Stimulated activated CD4-positive, alpha-beta T cell treated with anti-CD3 and anti-CD28 coated beads, Interleukin-4, amount 100 ng/mL, for 48 hours (primary cell): ENCODE results near the gene PLEKHM1.

ENCODE experiments used
- DNase-seq, 2 donors: peaks; one replicate each; pipeline ENCODE4 v3.0.0-alpha.2; 2020; ENCODE audit warnings: low read depth in 2 of 2

Gene PLEKHM1

DNA sequence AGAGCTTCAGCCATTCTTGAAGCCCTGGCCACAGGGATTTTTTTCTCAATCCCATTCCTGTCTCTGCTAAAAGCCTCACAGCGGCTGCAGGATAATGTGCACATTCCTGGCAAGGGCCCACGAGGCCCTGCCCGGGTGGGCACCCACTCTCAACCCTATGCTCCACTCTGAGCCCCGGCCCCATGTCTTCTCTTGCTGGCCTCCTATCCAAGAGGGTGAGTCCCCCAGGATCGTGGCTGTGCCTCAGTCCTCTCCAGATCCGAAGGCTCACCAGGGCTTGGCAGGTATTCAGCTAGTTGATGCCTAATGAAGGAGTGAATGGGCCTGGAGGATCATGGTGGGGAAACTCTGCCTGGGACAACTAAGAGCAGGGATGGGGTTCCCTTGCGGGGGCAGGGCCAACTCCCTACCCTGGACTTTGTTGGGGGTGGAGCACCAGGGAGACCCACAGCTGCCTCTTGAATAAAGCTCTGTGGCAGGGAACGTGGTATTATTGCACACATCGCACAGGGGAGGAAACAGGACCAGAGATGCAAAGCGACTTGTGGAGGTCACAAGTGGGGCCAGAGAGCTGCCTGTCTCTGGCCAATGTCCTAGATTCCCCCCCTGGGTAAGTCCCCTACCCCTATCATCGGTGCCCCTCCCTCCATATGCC is 63.2 kb downstream of the PLEKHM1 start:
- DNase-seq = no peak

DNA sequence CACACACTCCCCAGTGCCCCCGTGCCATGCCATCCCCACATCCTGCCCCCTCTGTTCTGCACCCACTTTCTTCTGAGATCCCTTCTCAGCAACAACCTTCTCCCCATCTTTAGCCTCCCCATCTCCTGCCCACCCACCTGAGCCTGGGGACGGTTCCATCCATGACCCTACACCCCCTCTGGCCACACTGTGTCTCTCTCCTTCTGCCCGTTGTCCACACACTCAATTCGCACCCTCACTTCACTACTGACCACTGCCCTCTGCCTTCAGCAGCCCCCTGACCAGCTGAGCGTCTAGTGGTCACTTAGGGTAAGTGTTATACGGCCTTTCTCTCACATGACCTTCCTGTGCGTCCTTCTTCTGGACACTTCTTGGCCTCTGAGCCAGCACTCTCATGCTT is 64.0 kb downstream of the PLEKHM1 start:
- no peak for DNase-seq

DNA sequence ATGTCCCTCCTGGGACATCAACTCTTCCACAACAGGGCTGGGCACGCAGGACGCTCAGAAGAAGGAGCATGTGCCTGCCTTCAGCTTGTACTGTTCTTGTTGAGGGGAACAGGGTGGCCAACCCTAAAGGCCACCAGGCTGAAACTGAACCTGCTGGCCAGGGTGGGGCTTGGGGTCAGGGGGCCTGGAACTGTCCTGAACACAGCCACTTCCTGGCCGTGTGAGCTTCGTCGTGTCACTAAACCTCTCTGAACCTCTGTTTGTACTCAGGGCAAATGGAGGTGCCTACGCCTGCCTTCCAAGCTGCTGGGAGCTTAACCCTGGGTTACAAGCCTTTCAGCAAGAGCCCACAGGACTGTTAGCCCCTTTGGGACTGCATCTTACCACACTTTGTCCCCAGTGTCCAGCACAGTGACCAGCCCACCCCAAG is 64.5 kb downstream of the PLEKHM1 start:
- no peak for DNase-seq

DNA sequence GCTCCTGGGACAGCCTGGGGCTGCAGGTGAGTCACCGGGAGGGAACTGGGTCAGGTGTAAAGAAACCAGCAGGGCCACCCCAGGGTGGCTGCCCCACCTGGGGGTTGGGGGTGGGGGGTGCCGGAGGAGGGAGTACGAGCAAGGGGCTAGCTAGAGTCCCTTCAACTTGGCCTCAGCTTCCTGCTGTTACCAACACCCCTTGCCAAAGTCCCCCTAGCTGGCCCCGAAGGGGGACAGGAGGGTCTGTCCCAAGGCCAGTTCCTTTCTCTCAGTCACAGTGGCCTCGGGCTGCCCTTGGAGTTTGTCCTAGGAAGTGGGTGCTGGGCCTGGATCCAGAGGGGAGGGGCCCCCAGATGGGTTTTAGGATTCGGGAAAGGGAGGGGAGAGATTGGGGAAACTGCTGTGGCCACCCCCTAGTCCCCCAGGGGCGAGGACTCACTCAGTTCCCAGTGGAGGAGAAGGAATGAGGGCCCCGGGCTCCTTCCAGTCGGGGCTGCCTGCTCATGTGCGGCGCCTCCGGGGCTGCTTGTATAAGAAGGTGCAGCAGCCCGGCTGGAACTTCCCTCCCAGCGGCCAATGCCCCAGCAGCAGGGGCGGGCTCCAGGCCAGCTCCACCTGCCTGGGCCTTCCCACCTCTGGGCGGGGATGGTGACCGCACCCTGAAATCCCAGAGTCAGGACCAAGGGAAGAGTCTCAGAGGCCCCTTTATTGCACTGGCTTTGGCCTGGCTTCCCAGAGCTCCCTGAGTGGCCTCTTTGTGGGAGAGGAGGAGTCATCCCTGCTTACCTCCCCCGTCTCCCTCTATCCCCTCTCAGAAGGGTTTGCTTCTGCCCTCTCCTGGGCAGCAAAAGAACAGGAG is 65.2 kb downstream of the PLEKHM1 start:
- DNase-seq = no peak

DNA sequence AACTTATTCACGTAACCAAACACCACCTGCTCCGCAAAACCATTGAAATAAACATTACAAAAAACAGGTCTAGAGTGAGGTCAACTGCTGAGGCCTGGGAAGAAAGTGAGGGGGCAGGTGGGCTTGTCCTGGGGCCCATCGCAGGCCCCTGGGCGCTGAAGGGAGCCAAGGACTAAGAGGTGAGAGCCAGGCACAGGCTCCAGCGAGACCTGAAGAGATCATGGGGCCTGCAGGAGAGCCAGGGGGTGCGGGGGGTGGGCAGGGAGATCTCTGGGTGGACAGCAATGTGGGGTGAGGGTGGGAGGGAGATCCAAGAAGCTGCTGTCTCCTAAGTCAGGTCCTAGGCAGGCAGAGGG is 65.8 kb downstream of the PLEKHM1 start:
- no peak for DNase-seq

DNA sequence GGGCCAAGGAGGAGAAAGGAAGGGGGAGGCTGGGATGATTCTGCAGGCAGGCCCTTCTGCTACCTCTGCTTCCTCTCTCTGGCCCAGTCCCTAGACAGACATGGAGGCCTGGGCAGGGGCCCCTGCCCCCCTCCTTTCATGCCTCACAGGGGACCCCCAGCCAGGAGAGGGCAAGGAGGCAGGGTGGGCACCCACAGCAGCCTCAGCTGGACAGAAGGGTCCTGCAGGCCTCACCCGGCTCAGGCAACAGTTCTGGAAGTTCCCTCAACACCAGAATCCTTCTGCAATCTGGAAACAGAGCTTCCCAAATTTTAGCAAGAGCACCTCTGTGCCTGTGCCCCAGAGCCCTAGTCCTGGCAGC is 66.6 kb downstream of the PLEKHM1 start:
- DNase-seq = no peak

DNA sequence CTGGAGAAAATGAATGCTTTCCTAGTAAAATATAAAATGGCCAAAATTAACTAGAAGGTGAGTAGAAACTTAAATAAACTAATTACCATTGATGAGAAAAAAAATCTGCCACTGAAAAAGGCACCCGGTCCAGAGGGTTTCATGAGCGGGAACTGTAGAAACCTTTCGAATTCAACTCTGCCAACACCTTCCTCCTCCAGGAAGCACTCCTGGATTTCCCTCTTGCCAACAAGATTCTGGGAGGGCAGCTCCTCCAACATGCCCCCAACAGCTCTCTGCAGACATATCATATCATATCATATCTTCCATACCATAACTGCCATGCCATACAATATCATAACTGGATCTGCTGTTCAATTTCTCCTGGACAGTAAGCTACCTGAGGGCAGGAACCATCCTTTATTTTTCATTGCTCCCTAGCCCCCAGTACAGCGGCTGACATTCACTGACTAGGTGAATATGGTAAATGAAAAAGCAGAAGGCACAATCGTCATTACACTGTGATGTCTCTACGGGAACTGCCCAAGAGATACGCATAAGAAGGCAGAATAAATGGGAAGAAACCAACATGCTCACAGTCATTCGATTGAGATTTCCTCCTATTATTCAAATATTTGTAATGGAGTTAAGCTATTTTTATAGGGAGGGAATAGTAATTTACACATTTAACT is 67.1 kb downstream of the PLEKHM1 start:
- DNase-seq = no peak

DNA sequence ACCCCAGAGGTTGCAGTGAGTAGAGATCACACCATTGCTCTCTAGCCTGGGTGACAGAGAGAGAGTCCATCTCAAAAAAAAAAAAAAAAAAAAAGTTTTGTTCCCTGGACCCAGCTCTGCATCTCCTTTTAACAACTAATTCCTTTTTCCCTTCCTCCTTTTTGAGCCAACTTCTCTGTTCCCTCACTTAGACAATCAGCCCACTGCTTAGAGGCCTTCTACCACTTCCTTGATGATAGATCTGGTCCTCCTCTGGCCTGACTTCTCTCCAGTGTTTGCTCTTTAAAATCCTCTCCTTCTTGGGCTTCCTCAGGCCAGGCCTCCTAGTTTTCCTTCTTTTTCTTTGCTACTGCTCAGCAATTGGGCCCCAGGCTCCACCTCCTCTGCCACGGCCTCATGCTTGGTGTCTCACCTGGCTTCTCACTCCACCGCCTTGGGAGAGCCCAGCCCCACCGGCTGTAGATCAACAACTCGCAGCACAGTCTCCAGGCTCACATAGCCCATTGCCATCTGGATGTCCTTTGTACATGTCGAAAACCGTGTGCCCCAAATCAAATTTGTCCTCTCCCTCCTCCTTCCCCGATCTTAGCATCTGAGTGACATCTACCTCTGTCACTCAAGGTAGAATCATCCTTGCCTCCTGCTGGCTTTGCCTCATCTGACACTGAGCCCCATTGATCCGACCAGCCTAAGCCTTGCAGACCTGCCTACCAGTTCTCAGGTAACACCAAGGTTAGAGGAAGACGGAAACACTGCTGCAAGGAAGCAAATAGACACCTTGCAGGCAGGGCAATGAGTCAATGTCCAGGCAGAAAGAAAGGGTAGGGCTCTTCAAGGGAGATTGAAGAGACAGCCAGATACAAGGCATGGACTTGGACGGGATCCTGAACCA is 75.3 kb downstream of the PLEKHM1 start:
- no peak for DNase-seq

DNA sequence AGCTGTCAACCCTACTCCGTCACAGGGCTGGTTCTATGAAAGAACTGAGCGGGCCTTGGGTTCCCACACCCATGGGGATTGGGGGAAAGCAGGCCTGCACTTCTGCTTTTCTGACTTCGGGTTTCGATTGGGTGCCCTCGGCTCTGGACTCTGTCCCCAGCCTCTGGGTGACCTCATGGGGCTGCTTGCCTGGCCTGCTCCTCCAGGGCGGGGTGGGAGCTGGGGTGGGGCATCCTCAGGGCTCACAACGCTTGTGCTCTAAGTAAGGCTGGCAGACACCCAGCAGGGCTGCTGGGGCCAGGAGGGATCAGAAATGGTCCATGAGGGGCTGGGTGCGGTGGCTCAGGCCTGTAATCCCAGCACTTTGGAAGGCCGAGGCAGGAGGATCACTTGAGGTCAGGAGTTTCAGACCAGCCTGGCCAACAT is 77.0 kb downstream of the PLEKHM1 start:
- DNase-seq = no peak

DNA sequence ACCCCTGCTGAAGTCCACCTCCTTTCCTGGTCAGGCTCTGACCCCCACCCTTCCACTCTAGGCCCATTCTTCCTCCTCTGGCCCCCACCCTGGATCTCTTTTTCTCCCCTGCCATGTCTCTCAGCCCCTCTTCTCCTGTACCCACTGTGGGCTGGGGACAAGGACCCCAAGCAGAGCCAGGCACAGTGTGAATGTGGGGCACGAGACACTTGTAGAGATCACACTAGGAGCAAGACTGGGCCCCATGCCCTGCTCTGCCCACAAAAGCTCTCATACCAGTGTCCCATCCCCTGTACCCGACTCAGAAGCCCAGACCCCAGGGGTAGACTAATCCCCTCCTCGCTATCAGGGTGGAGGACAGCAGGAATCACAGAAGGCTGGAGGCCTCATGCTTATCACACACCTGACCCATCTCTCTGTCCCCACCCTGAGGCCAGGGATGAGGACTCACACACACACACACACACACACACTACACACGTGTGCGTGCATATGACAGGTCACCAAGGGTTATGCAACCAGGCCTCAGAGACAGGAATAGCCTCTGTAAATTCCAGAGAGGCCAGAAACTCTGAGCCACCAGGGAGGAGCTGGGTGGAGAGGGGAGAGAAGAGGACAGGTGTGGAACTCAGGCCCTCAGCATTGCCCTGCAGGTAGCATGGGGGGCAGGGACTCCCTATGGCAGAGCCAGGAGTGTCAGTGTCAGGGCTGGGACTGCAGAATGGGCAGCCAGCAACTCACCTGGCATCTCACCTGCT is 79.0 kb downstream of the PLEKHM1 start:
- no peak for DNase-seq

DNA sequence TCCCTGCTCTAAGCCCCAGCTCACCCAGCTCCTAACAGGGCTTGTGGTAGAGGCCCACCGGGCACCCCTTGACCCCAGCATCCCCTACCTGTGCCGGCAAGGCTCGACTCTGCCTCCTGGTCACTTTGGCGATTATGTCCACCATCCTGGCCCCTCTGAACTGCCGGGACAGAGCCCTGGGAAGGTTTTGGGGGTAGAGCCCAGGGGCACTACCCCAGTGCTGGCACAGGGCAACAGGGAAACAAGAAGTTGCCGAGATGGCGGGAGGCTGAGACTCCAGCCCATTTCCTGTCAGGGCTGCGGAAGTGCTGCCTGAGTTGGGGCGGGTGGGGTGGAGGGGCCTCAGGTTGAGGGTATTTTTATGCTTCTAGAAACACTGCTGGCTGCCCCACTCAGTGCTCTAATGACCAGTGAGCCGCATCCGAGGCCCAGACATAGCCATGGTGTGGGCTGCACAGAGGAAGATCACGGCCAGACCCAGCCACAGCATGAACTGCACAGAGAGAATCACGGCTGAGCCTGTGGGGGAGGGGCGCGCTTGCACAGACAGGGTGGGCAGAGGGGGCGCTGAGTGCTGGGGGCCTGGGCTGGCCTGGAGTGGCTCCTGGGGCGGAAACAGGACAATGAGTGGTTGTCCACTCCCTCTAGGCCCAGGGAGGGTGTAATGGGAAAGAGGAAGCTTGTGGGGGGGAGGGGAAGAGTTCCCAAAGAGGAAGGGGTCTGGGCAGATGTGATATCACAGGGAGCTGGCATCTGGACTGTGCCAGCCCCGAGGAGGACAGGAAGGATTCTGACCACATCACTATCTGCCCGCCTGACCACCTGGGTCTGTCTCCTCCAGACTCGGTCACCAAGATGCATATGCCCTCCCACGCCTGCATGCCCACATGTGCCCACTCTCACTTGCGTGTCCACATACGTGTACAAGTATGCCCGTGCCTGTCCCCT is 80.1 kb downstream of the PLEKHM1 start:
- peak in 1 of 2 donors; percentile 53 for DNase-seq

DNA sequence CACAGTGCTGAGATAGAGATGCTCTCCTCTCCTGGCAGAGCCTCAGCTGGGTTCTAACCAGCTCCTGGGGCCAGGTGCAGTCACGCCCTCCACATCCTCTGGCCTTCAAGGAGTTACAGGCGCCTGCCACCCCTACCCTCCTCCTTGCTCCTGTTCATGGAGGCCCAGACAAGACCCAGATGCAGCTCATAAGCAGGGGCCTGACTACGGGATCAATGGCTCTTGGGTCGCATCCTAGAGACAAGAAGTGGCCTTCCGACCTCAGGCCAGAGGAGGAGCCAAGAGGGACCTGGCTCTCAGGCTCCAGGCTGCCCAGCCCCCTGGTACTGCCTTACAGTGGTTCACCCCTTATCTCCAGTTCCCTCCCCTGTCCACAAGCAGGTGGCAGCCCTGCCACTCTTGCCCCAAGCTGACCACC is 80.9 kb downstream of the PLEKHM1 start:
- no peak for DNase-seq

DNA sequence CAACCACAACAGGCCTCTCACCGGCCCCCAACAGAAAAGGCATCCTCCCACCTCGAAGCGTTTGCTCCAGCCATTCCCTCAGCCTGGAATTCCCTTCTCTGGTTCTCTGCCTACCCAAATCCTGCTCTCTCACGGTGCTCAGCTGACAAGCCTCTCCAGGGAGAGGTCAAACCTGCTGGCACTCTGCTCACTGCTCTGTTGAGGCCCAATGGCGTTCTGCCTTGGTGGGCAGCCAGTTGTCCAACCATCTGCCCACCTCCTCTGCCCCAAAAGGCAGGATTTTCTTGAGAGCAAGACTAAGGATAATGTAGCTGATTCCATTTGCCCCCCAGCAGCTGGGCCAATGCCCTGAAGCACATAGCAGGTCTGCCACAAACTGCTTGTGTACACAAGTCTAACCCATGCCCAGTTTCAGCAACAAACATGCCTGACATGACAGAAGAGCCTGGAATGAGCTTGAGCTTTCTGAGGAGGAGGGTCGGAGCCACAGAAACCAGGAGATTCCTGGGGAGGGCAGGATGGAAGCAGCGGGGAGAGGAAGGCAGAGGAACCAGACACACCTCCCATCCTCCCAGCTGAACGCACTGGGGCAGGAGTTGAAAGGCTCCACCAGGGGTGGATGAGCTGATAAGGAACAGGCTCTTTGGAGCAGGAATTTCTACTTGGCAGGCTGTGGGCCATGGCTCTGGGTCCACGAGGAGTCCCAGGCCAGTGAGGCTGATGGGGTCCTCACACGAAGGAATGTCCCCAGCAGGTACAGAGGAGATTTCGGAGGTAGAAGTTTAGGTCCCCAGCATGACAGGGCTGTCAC is 81.7 kb downstream of the PLEKHM1 start:
- no peak for DNase-seq

DNA sequence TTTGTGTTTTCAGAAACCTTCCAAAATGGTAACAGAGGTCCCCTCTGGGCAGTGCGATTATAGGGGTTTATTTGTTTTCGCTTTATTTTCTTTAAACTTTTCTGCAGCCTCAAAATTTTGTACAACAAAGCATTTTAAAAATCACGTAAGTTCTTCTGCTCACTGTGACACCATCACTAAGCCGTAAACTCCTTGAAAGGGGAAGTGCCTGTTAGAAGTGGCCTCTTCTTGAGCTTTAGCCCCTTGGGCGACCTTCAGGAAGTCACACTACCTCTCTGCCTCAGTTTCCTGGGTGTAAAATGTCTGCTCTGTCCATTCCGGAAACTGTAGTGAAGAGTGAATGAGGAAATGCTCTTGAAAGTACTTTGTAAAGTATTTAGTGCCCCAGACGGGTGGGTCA is 84.4 kb downstream of the PLEKHM1 start:
- DNase-seq = no peak

DNA sequence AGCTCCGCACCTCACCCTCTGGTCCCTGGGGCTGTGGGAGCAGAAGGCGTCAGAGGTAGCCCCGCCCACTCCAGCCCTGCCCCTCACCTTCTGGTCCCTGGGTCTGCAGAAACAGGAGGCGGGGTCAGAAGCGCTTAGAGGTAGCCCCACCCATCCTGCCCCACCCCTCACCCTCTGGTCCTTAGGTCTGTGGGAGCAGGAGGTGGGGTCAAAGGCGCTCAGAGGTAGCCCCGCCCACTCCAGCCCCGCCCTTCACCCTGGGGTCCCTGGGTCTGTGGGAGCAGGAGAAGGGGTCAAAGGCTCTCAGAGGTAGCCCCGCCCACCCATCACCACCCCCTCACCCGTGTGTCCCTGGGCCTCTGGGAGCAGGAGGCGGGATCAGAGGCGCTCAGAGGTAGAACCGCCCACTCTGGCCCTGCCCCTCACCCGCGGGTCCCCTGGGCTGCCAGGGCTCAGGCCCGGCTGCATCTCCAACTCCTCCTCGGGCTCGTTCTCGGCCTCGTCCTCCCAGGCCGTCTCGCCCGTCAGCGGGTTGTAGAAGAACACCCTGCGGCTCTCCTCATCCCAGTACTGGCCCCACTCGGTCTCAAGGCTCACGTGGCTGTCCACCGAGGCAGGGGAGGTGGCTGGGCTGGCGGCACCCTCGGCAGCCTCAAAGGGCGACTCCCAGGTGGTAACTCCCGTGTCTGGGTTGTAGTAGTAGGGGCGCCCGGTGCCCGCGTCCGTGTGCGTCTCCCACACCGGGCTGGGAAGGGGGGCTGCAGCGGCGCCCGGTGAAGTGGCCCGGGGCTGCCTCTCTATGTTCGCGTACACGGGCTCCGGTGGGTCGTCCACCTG is 85.1 kb downstream of the PLEKHM1 start:
- no peak for DNase-seq

DNA sequence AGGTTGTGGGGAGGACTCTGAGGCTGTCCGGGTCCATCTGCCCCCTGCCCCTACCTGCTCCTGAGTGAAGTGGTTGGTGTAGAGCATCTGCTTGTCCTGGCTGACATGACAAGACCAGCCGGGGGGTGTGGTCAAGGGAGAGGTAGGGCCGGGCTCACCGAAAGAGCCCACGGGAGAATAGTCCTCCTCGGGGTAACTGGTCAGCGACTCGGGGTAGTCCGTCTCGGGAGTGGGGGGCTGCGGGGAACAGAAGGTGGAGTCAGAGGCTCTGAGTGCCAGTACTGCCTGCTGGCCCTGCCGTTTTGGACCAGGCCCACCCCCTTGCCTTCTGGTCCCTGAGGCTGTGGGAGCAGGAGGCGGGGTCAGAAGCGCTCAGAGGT is 85.7 kb downstream of the PLEKHM1 start:
- no peak for DNase-seq

DNA sequence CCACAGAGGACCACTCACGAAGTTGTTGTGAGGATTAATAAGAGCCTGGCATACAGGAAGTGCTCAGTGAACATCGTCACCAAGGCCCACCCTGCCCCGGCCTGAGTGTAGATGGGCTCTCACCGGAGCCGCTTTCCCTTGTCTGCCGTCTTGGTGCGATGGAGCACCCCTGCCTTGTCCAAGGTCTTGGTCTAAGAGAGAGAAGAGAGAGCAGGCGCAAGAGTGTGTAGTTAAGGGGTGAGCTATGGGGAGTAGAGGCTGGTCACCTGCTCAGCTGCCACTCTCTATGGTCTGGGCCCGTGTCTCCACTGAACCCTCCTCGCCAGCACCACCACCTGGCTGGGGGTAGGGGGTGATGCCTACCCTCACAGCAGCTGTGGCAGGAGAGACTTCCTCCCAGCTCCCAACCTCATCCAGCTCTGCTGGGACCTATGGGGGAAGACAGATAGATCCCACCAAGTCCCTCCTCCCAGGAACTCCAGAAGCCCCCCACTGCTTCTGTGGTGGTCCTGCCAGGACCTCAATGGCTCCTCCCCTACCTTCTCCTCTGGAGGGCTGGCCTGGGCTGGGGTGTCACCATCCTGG is 86.5 kb downstream of the PLEKHM1 start:
- DNase-seq = no peak

DNA sequence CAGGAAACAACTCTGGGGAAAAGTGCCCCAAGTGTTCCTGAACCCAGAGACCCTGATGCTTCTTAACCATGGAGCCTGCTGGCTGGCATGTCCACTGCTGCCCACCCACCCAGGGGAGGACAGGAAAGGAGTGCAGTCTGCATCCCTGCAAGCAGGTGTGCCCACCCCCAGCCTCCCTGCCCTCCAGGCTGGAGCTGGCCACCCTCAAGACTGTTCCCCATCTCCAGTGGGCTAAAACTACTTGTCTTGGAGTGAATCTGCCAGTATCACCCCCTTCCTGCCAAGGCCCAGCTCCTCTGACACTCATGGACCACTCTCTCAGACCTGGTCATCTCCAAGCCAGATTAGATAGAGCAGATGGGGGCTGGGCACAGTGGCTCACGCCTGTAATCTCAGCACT is 87.6 kb downstream of the PLEKHM1 start:
- DNase-seq = no peak
